IMR-90 (cell line): ENCODE results near the gene NAV2. TPM values are rescaled to one million over a fixed set of nuclear protein-coding genes. Genes with fewer than 3 reads are reported as not detected.

Source experiments
- ATAC-seq: fragments of 200-7000 bp; cut with Tn5 transposase; 2 replicates; pipeline ENCODE4 v1.9.1; 2020; ENCODE audit warnings: low read depth, mild to moderate bottlenecking, moderate library complexity
- BruUV-seq: library from RNA; stranded (reverse); fragments of 400-500 nt; replicated peaks from 2 replicates; lab custom pipeline; 2021; lab: Mats Ljungman, UMichigan
- CTCF ChIA-PET: fragments of 300-600 bp; formaldehyde crosslinking; extraction: SDS; loops from one replicate; lab custom pipeline; 2021; ENCODE audit warnings: antibody characterized with exemption; lab: Yijun Ruan, JAX
- POLR2A ChIA-PET: fragments of 300-600 bp; sonication (Branson Sonifier 250); formaldehyde crosslinking; loops from one replicate; lab custom pipeline; 2022; ENCODE audit warnings: antibody characterized with exemption; ENCODE audit not compliant: unreplicated experiment; lab: Charles Lee
- DNase-seq: peaks from one replicate; pipeline ENCODE4 v3.0.0; 2013
- H2AFZ ChIP-seq: replicated peaks from 2 replicates; pipeline ENCODE3; 2013; ENCODE audit warnings: low read length, mild to moderate bottlenecking; ENCODE audit not compliant: poor library complexity
- H2AK5ac ChIP-seq: 2 replicates; pipeline ENCODE4 v1.6.1; 2013; ENCODE audit warnings: low read depth, low read length, inconsistent platforms
- H2AK9ac ChIP-seq: replicated peaks from 2 replicates; pipeline ENCODE3; 2013; ENCODE audit warnings: mild to moderate bottlenecking, low read depth, low read length, moderate library complexity; ENCODE audit not compliant: poor library complexity
- H2BK120ac ChIP-seq: 2 replicates; pipeline ENCODE4 v1.6.1; 2013; ENCODE audit warnings: low read depth, low read length, inconsistent platforms
- H2BK15ac ChIP-seq: 3 replicates; pipeline ENCODE4 v1.6.1; 2013; ENCODE audit warnings: low read depth, low read length, inconsistent platforms
- H2BK20ac ChIP-seq: 2 replicates; pipeline ENCODE4 v1.6.1; 2013; ENCODE audit warnings: low read depth, mild to moderate bottlenecking, inconsistent platforms, low read length, moderate library complexity
- H2BK5ac ChIP-seq: 2 replicates; pipeline ENCODE4 v1.6.1; 2013; ENCODE audit warnings: mild to moderate bottlenecking, low read depth, low read length, inconsistent platforms; ENCODE audit not compliant: poor library complexity, severe bottlenecking
- H3K14ac ChIP-seq: replicated peaks from 2 replicates; pipeline ENCODE4 v1.6.1; 2013; ENCODE audit warnings: low read depth, low read length, inconsistent platforms
- H3K18ac ChIP-seq: 2 replicates; pipeline ENCODE4 v1.6.1; 2013; ENCODE audit warnings: low read depth, low read length, control low read depth
- H3K23ac ChIP-seq: 2 replicates; pipeline ENCODE4 v1.6.1; 2013; ENCODE audit warnings: low read depth, low read length, inconsistent platforms
- H3K27ac ChIP-seq: 2 replicates; pipeline ENCODE4 v1.5.1; 2013; ENCODE audit warnings: mild to moderate bottlenecking, control low read depth, low read length; ENCODE audit not compliant: insufficient read depth
- H3K27me3 ChIP-seq: 2 replicates; pipeline ENCODE4 v1.6.1; 2013; ENCODE audit warnings: low read length; ENCODE audit not compliant: control insufficient read depth, insufficient read depth
- H3K36me3 ChIP-seq: 2 replicates; pipeline ENCODE4 v1.6.1; 2013; ENCODE audit warnings: low read length, mixed read lengths; ENCODE audit not compliant: control insufficient read depth, insufficient read depth
- H3K4ac ChIP-seq: 2 replicates; pipeline ENCODE4 v1.6.1; 2013; ENCODE audit warnings: low read depth, low read length, inconsistent platforms
- H3K4me1 ChIP-seq: 2 replicates; pipeline ENCODE4 v1.6.1; 2013; ENCODE audit warnings: low read length, mixed read lengths; ENCODE audit not compliant: control insufficient read depth, insufficient read depth
- H3K4me2 ChIP-seq: 2 replicates; pipeline ENCODE4 v1.6.1; 2013; ENCODE audit warnings: low read depth, mild to moderate bottlenecking, control low read depth, low read length, moderate library complexity
- H3K4me3 ChIP-seq: 2 replicates; pipeline ENCODE4 v1.5.1; 2013; ENCODE audit warnings: low read depth, mild to moderate bottlenecking, control low read depth, low read length, moderate library complexity; ENCODE audit not compliant: insufficient read depth
- H3K56ac ChIP-seq: 2 replicates; pipeline ENCODE4 v1.6.1; 2013; ENCODE audit warnings: low read length, inconsistent platforms; ENCODE audit not compliant: insufficient read depth; ENCODE audit errors: extremely low read depth
- H3K79me1 ChIP-seq, 2 experiments: 2 replicates each; pipeline ENCODE4 v1.6.1; 2013; ENCODE audit warnings: low read length in 2 of 2, inconsistent platforms in 1 of 2, low read depth in 1 of 2
- H3K9ac ChIP-seq: 2 replicates; pipeline ENCODE4 v1.6.1; 2013; ENCODE audit warnings: low read depth, low read length, control low read depth
- H3K9me1 ChIP-seq: 2 replicates; pipeline ENCODE4 v1.6.1; 2013; ENCODE audit warnings: low read length, inconsistent platforms; ENCODE audit not compliant: insufficient read depth
- H3K9me3 ChIP-seq: 2 replicates; pipeline ENCODE4 v1.6.1; 2013; ENCODE audit warnings: low read length; ENCODE audit not compliant: control insufficient read depth, insufficient read depth
- H4K20me1 ChIP-seq: 2 replicates; pipeline ENCODE4 v1.6.1; 2013; ENCODE audit warnings: low read length, inconsistent platforms; ENCODE audit not compliant: insufficient read depth
- H4K5ac ChIP-seq: 2 replicates; pipeline ENCODE4 v1.6.1; 2013; ENCODE audit warnings: mild to moderate bottlenecking, low read depth, low read length, control low read depth
- H4K8ac ChIP-seq, 2 experiments: 2 replicates each; pipeline ENCODE4 v1.6.1; 2013; ENCODE audit warnings: low read depth in 2 of 2, low read length in 2 of 2, control low read depth in 1 of 2, inconsistent platforms in 1 of 2
- H4K91ac ChIP-seq: 2 replicates; pipeline ENCODE4 v1.6.1; 2013; ENCODE audit warnings: low read depth, low read length, inconsistent platforms; ENCODE audit not compliant: insufficient read depth
- BHLHE40 ChIP-seq: fragments of 150-350 bp; IDR thresholded peaks from 2 replicates; pipeline ENCODE4 v1.6.1; 2016; ENCODE audit warnings: mild to moderate bottlenecking, low read depth, low read length
- CEBPB ChIP-seq: IDR thresholded peaks from 2 replicates; pipeline ENCODE4 v1.6.1; 2012; ENCODE audit warnings: low read depth, low read length, improper control_type of control experiment
- CHD1 ChIP-seq: IDR thresholded peaks from 2 replicates; pipeline ENCODE4 v1.6.1; 2012; ENCODE audit warnings: low read depth, low read length, improper control_type of control experiment
- NFE2L2 ChIP-seq: fragments of 150-350 bp; IDR thresholded peaks from 2 replicates; pipeline ENCODE4 v1.6.1; 2016; ENCODE audit warnings: low read depth, mild to moderate bottlenecking, low read length
- WGBS, 2 experiments: methylation state at CpG; one replicate each; pipeline versions ENCODE4 v1.1.5 to v1.1.7; 2013; ENCODE audit warnings: missing lambda C conversion rate in 2 of 2; ENCODE audit not compliant: insufficient read length in 1 of 2; ENCODE audit errors: extremely low coverage in 2 of 2; 5-methylcytosine and 5-hydroxymethylcytosine counted together
- dilution Hi-C: fragments of 300-500 bp; cut with HindIII; formaldehyde crosslinking; loops from one replicate; pipeline ENCODE4 v1.14.3; 2018; ENCODE audit warnings: low sequenced_read_pairs; ENCODE audit not compliant: unreplicated experiment
- in situ Hi-C: fragments of 300-500 bp; cut with MboI; formaldehyde crosslinking; loops from 3 replicates; pipeline ENCODE4 v1.14.3; 2019; ENCODE audit warnings: low sequenced_read_pairs, inconsistent platforms, mixed read lengths
- intact Hi-C: fragments of 100-400 bp; cut with micrococcal nuclease; formaldehyde crosslinking; loops from 2 replicates; pipeline ENCODE4 v1.10.0; 2022
- polyA plus RNA-seq, 3 experiments: library from polyadenylated mRNA; depleted of rRNA; stranded (reverse); fragments of >200 nt; gene quantifications; 2 replicates each; pipeline ENCODE4 v1.2.3, GENCODE V29; 2012; ENCODE audit warnings: low replicate concordance in 1 of 3
- total RNA-seq: library from RNA; depleted of rRNA; stranded (reverse); fragments of >200 nt; gene quantifications from 2 replicates; pipeline ENCODE4 v1.2.3, GENCODE V29; 2012

The NAV2 gene
- total and polyA plus RNA-seq, 2 of the 4 experiments (the other 2 are of a cell fraction): 4.5 to 12.6 TPM

DNA sequence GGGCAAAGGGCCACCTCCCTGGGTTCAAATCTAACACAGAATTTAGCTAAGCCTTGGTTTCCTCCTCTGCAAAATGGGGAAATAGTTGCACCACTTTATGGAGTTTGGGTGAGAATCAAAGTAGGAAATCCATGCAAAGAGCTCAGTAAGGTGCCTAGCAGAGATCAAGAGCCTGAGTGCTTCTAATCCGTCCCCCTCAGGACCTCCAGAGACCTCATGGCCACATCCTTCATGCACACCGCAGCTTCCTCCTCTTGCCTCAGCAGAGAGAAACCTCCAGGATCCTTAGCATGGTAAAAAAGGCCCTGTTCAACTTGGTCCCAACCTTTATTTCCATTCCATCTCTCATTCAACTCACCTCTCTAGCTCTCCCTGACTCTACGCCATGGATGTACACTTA is 37.8 kb upstream of the NAV2 start:
- Histone ChIP-seq H2AK5ac (no peak overlapping the region; the same call in 1 of the 2 replicates), H3K56ac (no peak overlapping the region), H3K14ac (no peak overlapping the region), H4K8ac (no peak overlapping the region), H3K4ac (0 out of 2 replicates have a peak overlapping the region, but pooled peaks have one; percentile 42), H2BK120ac (no peak overlapping the region), H2BK5ac (no peak overlapping the region), H3K36me3 (no peaks in the 10 kb centered on the region), H3K23ac (no peak overlapping the region), H2BK20ac (no peak overlapping the region), H3K4me2 (no peak overlapping the region), H3K9me1 (peaks cover 13% of the 10 kb centered on the region), H3K4me1 (peaks cover 24% of the 10 kb centered on the region), H2AK9ac (no peak overlapping the region), H3K18ac (no peak overlapping the region), H3K4me3 (no peak overlapping the region), H3K9me3 (no peaks in the 10 kb centered on the region), H2BK15ac (no peak overlapping the region), H3K9ac (no peak overlapping the region), H3K27me3 (no peaks in the 10 kb centered on the region), H4K20me1 (no peaks in the 10 kb centered on the region), H3K27ac (no peak overlapping the region), H3K79me1 (no peaks in the 10 kb centered on the region; a peak in 1 of 4 replicates), H4K5ac (no peak overlapping the region), H2AFZ (no peak overlapping the region), H4K91ac (no peak overlapping the region)
- ATAC-seq: no peak
- dilution Hi-C loops: no loop called here
- BruUV-seq: no TSS peak
- TF ChIP-seq BHLHE40: no peak
- no peak for TF ChIP-seq NFE2L2
- no peak for TF ChIP-seq CHD1
- TF ChIP-seq CEBPB: no peak
- CTCF ChIA-PET: no interaction called here
- WGBS, 2 experiments: no CpG with 5 or more reads among the region's 3 CpGs
- intact Hi-C loops: no loop called here
- in situ Hi-C loops: no loop called here
- POLR2A ChIA-PET: no interaction called here
- no peak for DNase-seq
